Ovary (tissue), 9 donors: ENCODE measurements around the gene PCDHGC5. TPM values are rescaled to one million over a fixed set of nuclear protein-coding genes. Genes with fewer than 3 reads are reported as not detected.

Experiments
- DNase-seq, 5 donors: peaks; one replicate each; pipeline ENCODE4 v3.0.0-alpha.2; 2019 to 2020
- H3K27ac ChIP-seq, 2 donors: fragments of 200-600 bp; one replicate each; pipeline versions ENCODE4 v1.5.1 to v1.8.0; 2019 to 2022
- H3K27me3 ChIP-seq: fragments of 200-600 bp; one replicate; pipeline ENCODE4 v1.8.0; 2022
- H3K36me3 ChIP-seq: fragments of 200-600 bp; sonication (generic); one replicate; pipeline ENCODE4 v1.5.1; 2019
- H3K4me1 ChIP-seq: one replicate; pipeline ENCODE4 v1.8.1; 2013; ENCODE audit warnings: mild to moderate bottlenecking, moderate library complexity; ENCODE audit not compliant: insufficient read depth
- H3K4me3 ChIP-seq: fragments of 200-600 bp; sonication (generic); one replicate; pipeline ENCODE4 v1.5.1; 2017
- H3K9me3 ChIP-seq, 2 donors: fragments of 200-600 bp in 1 of 2; sonication (generic) in 1 of 2; one replicate each; pipeline versions ENCODE4 v1.5.1 to v1.8.1; 2013 to 2019; ENCODE audit warnings: mild to moderate bottlenecking in 1 of 2, moderate library complexity in 1 of 2
- EP300 ChIP-seq: sonication (generic); formaldehyde crosslinking; IDR thresholded peaks from one replicate; pipeline ENCODE4 v1.6.1; 2017; ENCODE audit warnings: antibody characterized with exemption
- POLR2A ChIP-seq: fragments of 450-650 bp; IDR thresholded peaks from one replicate; pipeline ENCODE4 v1.6.1; 2017; ENCODE audit warnings: antibody characterized with exemption, mild to moderate bottlenecking, moderate library complexity
- WGBS, 3 donors: extraction: QIAGEN DNeasy Blood & Tissue Kit in 1 of 3; methylation state at CpG; one replicate each; pipeline versions ENCODE4 v1.1.5 to v1.1.7; 2013 to 2017; 5-methylcytosine and 5-hydroxymethylcytosine counted together
- intact Hi-C, 4 donors: fragments of 100-400 bp; cut with DNase I; formaldehyde crosslinking; loops; one replicate each; pipeline versions ENCODE4 v1.11.0 to v1.15.1; 2022 to 2023
- polyA plus RNA-seq, 2 donors: library from polyadenylated mRNA; stranded (reverse); fragments of 200-250 nt in 1 of 2; fragments of 350-450 nt in 1 of 2; fragmentation: Illumina TruSeq in 1 of 2; extraction: RNeasy Lipid Tissue Mini Kit (QIAGEN cat#74804) in 1 of 2; gene quantifications; one replicate each; pipeline ENCODE4 v1.2.3, GENCODE V29; 2013 to 2014
- total RNA-seq, 7 donors: library from RNA; depleted of rRNA in 2 of 7; stranded (reverse); fragments of >200 nt in 2 of 7; fragmentation: NEBNext Ultra II Directional in 3 of 7; extraction: Animal tissue kit (Norgen Biotek cat#: 25700) in 3 of 7; gene quantifications; one replicate each; pipeline versions ENCODE4 v1.1.0 to v1.2.4, GENCODE V29; 2016 to 2023
- TF ChIP-seq, protein P1 (sequence below), 3 donors: fragments of 450-650 bp in 2 of 3; fragments of 200-600 bp in 1 of 3; IDR thresholded peaks; one replicate each; pipeline versions ENCODE4 v1.5.1 to v1.8.0; 2016 to 2022; ENCODE audit warnings: antibody characterized with exemption in 3 of 3, mild to moderate bottlenecking in 1 of 3
- donor health status: DM: no; HTN: no; CAD: no; lungs with moderate emphysema.
- donor health status: DM: no; HTN: no; CAD: no.
- donor health status: Bipolar disorder and iron deficiency.
- donor health status: DM: yes; HTN: yes; CAD: no.
- donor health status: DM: no; HTN: no; CAD: no.
- donor health status: DM: yes; HTN: yes; CAD: no.

Gene PCDHGC5
- total and polyA plus RNA-seq, 9 donors = 0.19 to 3.5 (median 1.8) TPM

DNA sequence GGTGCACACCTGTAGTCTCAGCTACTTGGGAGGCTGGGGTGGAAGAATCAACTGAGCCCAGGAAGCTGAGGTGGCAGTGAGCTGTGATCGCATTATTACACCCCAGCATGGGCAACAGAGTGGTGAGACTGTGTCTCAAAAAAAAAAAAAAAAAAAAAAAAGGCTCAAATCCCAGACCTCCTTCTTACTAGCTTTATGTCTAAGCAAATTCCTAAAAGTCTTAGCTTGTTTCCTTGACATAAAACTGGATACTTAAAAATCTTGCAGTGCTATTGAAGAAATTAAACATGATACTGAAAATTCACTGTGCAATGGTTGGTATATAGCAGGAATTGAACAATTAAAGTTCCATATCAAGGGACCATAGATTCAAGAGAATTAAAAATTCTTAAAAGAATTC lies 45.0 kb downstream of the PCDHGC5 start:
- Histone ChIP-seq H3K27ac (no peak overlapping the region), H3K4me3 (no peak overlapping the region), H3K9me3 (no peaks in the 10 kb centered on the region), H3K27me3 (no peaks in the 10 kb centered on the region), H3K36me3 (no peaks in the 10 kb centered on the region), H3K4me1 (peaks cover 2% of the 10 kb centered on the region)
- WGBS, 3 donors = 95 to 100% (median 96%) methylated on average over 1 of the region's 1 CpG
- TF ChIP-seq, protein P1, sequence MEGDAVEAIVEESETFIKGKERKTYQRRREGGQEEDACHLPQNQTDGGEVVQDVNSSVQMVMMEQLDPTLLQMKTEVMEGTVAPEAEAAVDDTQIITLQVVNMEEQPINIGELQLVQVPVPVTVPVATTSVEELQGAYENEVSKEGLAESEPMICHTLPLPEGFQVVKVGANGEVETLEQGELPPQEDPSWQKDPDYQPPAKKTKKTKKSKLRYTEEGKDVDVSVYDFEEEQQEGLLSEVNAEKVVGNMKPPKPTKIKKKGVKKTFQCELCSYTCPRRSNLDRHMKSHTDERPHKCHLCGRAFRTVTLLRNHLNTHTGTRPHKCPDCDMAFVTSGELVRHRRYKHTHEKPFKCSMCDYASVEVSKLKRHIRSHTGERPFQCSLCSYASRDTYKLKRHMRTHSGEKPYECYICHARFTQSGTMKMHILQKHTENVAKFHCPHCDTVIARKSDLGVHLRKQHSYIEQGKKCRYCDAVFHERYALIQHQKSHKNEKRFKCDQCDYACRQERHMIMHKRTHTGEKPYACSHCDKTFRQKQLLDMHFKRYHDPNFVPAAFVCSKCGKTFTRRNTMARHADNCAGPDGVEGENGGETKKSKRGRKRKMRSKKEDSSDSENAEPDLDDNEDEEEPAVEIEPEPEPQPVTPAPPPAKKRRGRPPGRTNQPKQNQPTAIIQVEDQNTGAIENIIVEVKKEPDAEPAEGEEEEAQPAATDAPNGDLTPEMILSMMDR (IDR thresholded peaks at IDR 0.05) = no peak
- TF ChIP-seq EP300 (no peak), POLR2A (no peak)
- intact Hi-C loops = no loop called here
- no peak for DNase-seq

DNA sequence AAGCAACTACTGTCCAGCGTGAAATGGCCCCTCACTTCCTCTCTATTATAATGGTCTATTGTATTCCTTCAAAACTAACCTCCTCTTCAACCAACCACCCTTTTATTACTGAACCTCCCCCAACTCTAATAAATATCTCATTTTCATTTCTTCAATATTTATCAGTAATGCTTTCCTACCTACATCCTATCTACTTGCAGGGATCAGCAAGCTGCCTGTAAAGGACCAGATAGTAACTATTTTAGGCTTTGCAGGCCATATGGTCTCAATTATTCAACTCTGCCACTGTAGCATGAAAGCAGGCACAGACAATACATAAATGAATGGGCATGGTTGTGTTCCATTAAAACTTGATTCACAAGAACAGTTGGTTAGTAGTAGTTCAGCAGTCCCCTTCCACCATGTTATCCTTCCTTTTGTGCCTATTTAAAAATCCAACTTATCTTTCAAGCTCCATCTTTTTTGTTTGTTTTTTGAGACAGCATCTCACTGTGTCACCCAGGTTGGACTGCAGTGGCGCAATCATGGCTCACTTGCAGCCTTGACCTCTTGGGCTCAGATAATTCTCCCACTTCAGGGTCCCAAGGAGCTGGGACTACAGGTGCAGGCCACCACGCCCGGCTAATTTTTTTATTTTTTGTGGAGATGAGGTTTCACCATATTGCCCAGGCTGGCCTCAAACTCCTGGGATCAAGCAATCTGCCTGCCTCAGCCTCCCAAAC lies 45.8 kb downstream of the PCDHGC5 start:
- intact Hi-C loops = no loop called here
- WGBS, 3 donors = 95 to 98% (median 97%) methylated on average over 4 of the region's 4 CpGs
- TF ChIP-seq EP300 (no peak), POLR2A (no peak)
- TF ChIP-seq, protein P1 (IDR thresholded peaks at IDR 0.05) = no peak
- DNase-seq = no peak
- no peaks in the 10 kb centered on the region for H3K36me3 ChIP-seq
- H3K9me3 ChIP-seq = no peaks in the 10 kb centered on the region
- peaks cover 2% of the 10 kb centered on the region for H3K4me1 ChIP-seq
- H3K4me3 ChIP-seq = no peak overlapping the region
- H3K27ac ChIP-seq = no peak overlapping the region
- no peaks in the 10 kb centered on the region for H3K27me3 ChIP-seq

Other genes starting within 250 kb of the PCDHGC5 start
- 10 to 100 TPM in 4 of 7 donors, 1 to 10 TPM in 3; 3.4 to 17.0 (median 10.3) TPM for gene PCDHB15, start 243.7 kb upstream of the PCDHGC5 start, total RNA-seq
- 1 to 10 TPM; 6.7 to 8.2 TPM for gene PCDHB15, start 243.7 kb upstream of the PCDHGC5 start, polyA plus RNA-seq
- gene SLC25A2, start 185.0 kb upstream of the PCDHGC5 start, total RNA-seq = 1 to 10 TPM in 1 of 7 donors, under 1 TPM in 3, not detected in 3; 0.40 to 1.4 (median 0.54) TPM
- under 1 TPM in 1 of 2 donors, not detected in 1; 0.10 TPM for gene SLC25A2, start 185.0 kb upstream of the PCDHGC5 start, polyA plus RNA-seq
- 100 to 1,000 TPM in 4 of 7 donors, 10 to 100 TPM in 3; 65.1 to 141 (median 102) TPM for gene TAF7, start 168.3 kb upstream of the PCDHGC5 start, total RNA-seq
- 100 to 1,000 TPM in 1 of 2 donors, 10 to 100 TPM in 1; 96.4 to 136 TPM for gene TAF7, start 168.3 kb upstream of the PCDHGC5 start, polyA plus RNA-seq
- gene PCDHGA1, start 158.6 kb upstream of the PCDHGC5 start, total RNA-seq = 1 to 10 TPM in 3 of 7 donors, under 1 TPM in 4; 0.72 to 2.8 (median 1.00) TPM
- gene PCDHGA1, start 158.6 kb upstream of the PCDHGC5 start, polyA plus RNA-seq = under 1 TPM; 0.29 to 0.90 TPM
- 10 to 100 TPM in 5 of 7 donors, 1 to 10 TPM in 2; 7.3 to 13.5 (median 12.0) TPM for gene PCDHGA2, start 150.3 kb upstream of the PCDHGC5 start, total RNA-seq
- 1 to 10 TPM; 3.0 to 5.4 TPM for gene PCDHGA2, start 150.3 kb upstream of the PCDHGC5 start, polyA plus RNA-seq
- 1 to 10 TPM; 5.3 to 8.6 (median 5.9) TPM for gene PCDHGA3, start 145.3 kb upstream of the PCDHGC5 start, total RNA-seq
- 1 to 10 TPM; 1.9 to 2.9 TPM for gene PCDHGA3, start 145.3 kb upstream of the PCDHGC5 start, polyA plus RNA-seq
- gene PCDHGB1, start 139.0 kb upstream of the PCDHGC5 start, total RNA-seq = 1 to 10 TPM; 3.7 to 9.3 (median 5.5) TPM
- 1 to 10 TPM; 1.1 to 1.4 TPM for gene PCDHGB1, start 139.0 kb upstream of the PCDHGC5 start, polyA plus RNA-seq
- 1 to 10 TPM; 4.4 to 8.2 (median 6.6) TPM for gene PCDHGA4, start 134.1 kb upstream of the PCDHGC5 start, total RNA-seq
- gene PCDHGA4, start 134.1 kb upstream of the PCDHGC5 start, polyA plus RNA-seq = 1 to 10 TPM; 1.2 to 3.8 TPM
- 10 to 100 TPM in 2 of 7 donors, 1 to 10 TPM in 5; 4.5 to 11.9 (median 9.3) TPM for gene PCDHGB2, start 129.1 kb upstream of the PCDHGC5 start, total RNA-seq
- 1 to 10 TPM; 1.9 to 4.3 TPM for gene PCDHGB2, start 129.1 kb upstream of the PCDHGC5 start, polyA plus RNA-seq
- 1 to 10 TPM; 4.5 to 9.5 (median 6.4) TPM for gene PCDHGA5, start 124.9 kb upstream of the PCDHGC5 start, total RNA-seq
- gene PCDHGA5, start 124.9 kb upstream of the PCDHGC5 start, polyA plus RNA-seq = 1 to 10 TPM; 1.7 to 3.2 TPM
- gene PCDHGB3, start 118.8 kb upstream of the PCDHGC5 start, total RNA-seq = 1 to 10 TPM; 4.1 to 8.6 (median 5.6) TPM
- 1 to 10 TPM; 1.1 to 2.1 TPM for gene PCDHGB3, start 118.8 kb upstream of the PCDHGC5 start, polyA plus RNA-seq
- 10 to 100 TPM in 3 of 7 donors, 1 to 10 TPM in 4; 6.7 to 14.5 (median 8.7) TPM for gene PCDHGA6, start 115.2 kb upstream of the PCDHGC5 start, total RNA-seq
- gene PCDHGA6, start 115.2 kb upstream of the PCDHGC5 start, polyA plus RNA-seq = 1 to 10 TPM; 3.6 to 4.2 TPM
- 1 to 10 TPM; 4.2 to 8.6 (median 5.8) TPM for gene PCDHGA7, start 106.3 kb upstream of the PCDHGC5 start, total RNA-seq
- 1 to 10 TPM; 1.3 to 2.3 TPM for gene PCDHGA7, start 106.3 kb upstream of the PCDHGC5 start, polyA plus RNA-seq
- 10 to 100 TPM in 1 of 7 donors, 1 to 10 TPM in 6; 6.0 to 12.0 (median 8.8) TPM for gene PCDHGB4, start 101.4 kb upstream of the PCDHGC5 start, total RNA-seq
- gene PCDHGB4, start 101.4 kb upstream of the PCDHGC5 start, polyA plus RNA-seq = 1 to 10 TPM; 2.1 to 3.1 TPM
- gene PCDHGA8, start 96.4 kb upstream of the PCDHGC5 start, total RNA-seq = 1 to 10 TPM; 2.9 to 7.6 (median 3.8) TPM
- under 1 TPM; 0.37 to 0.41 TPM for gene PCDHGA8, start 96.4 kb upstream of the PCDHGC5 start, polyA plus RNA-seq
- 10 to 100 TPM; 13.2 to 19.7 (median 18.2) TPM for gene PCDHGB5, start 91.1 kb upstream of the PCDHGC5 start, total RNA-seq
- gene PCDHGB5, start 91.1 kb upstream of the PCDHGC5 start, polyA plus RNA-seq = 1 to 10 TPM; 4.5 to 8.2 TPM
- 10 to 100 TPM in 4 of 7 donors, 1 to 10 TPM in 3; 5.4 to 11.7 (median 10.6) TPM for gene PCDHGA9, start 86.3 kb upstream of the PCDHGC5 start, total RNA-seq
- 1 to 10 TPM; 2.3 to 5.2 TPM for gene PCDHGA9, start 86.3 kb upstream of the PCDHGC5 start, polyA plus RNA-seq
- 10 to 100 TPM in 6 of 7 donors, 1 to 10 TPM in 1; 9.8 to 18.1 (median 14.4) TPM for gene PCDHGB6, start 81.1 kb upstream of the PCDHGC5 start, total RNA-seq
- 10 to 100 TPM in 1 of 2 donors, 1 to 10 TPM in 1; 7.0 to 12.3 TPM for gene PCDHGB6, start 81.1 kb upstream of the PCDHGC5 start, polyA plus RNA-seq
- 1 to 10 TPM; 5.0 to 9.7 (median 8.1) TPM for gene PCDHGA10, start 76.1 kb upstream of the PCDHGC5 start, total RNA-seq
- gene PCDHGA10, start 76.1 kb upstream of the PCDHGC5 start, polyA plus RNA-seq = 1 to 10 TPM; 1.3 to 3.9 TPM
- 10 to 100 TPM; 11.3 to 22.9 (median 20.0) TPM for gene PCDHGB7, start 71.4 kb upstream of the PCDHGC5 start, total RNA-seq
- gene PCDHGB7, start 71.4 kb upstream of the PCDHGC5 start, polyA plus RNA-seq = 10 to 100 TPM in 1 of 2 donors, 1 to 10 TPM in 1; 8.0 to 19.9 TPM
- gene PCDHGA11, start 68.0 kb upstream of the PCDHGC5 start, total RNA-seq = 1 to 10 TPM; 3.2 to 7.7 (median 5.7) TPM
- gene PCDHGA11, start 68.0 kb upstream of the PCDHGC5 start, polyA plus RNA-seq = 1 to 10 TPM; 1.4 to 2.6 TPM
- 10 to 100 TPM in 1 of 7 donors, 1 to 10 TPM in 6; 6.0 to 10.4 (median 8.2) TPM for gene PCDHGA12, start 58.6 kb upstream of the PCDHGC5 start, total RNA-seq
- gene PCDHGA12, start 58.6 kb upstream of the PCDHGC5 start, polyA plus RNA-seq = 1 to 10 TPM; 2.0 to 4.5 TPM
- gene PCDHGC3, start 13.1 kb upstream of the PCDHGC5 start, total RNA-seq = 10 to 100 TPM; 19.6 to 85.3 (median 67.7) TPM
- 10 to 100 TPM; 63.1 to 92.9 TPM for gene PCDHGC3, start 13.1 kb upstream of the PCDHGC5 start, polyA plus RNA-seq
- 1 to 10 TPM; 1.0 to 4.5 (median 2.4) TPM for gene PCDHGC4, start 4.1 kb upstream of the PCDHGC5 start, total RNA-seq
- gene PCDHGC4, start 4.1 kb upstream of the PCDHGC5 start, polyA plus RNA-seq = under 1 TPM; 0.22 to 0.32 TPM
- 10 to 100 TPM; 28.0 to 51.0 (median 44.0) TPM for gene DIAPH1, start 129.9 kb downstream of the PCDHGC5 start, total RNA-seq
- 10 to 100 TPM; 21.2 to 45.6 TPM for gene DIAPH1, start 129.9 kb downstream of the PCDHGC5 start, polyA plus RNA-seq
- gene HDAC3, start 147.8 kb downstream of the PCDHGC5 start, total RNA-seq = 10 to 100 TPM; 34.2 to 55.6 (median 49.4) TPM
- gene HDAC3, start 147.8 kb downstream of the PCDHGC5 start, polyA plus RNA-seq = 10 to 100 TPM; 43.3 to 73.8 TPM
- 1 to 10 TPM in 5 of 7 donors, under 1 TPM in 2; 0.58 to 3.0 (median 1.5) TPM for gene RELL2, start 147.9 kb downstream of the PCDHGC5 start, total RNA-seq
- 1 to 10 TPM in 1 of 2 donors, not detected in 1; 1.9 TPM for gene RELL2, start 147.9 kb downstream of the PCDHGC5 start, polyA plus RNA-seq
- gene FCHSD1, start 162.3 kb downstream of the PCDHGC5 start, total RNA-seq = 10 to 100 TPM; 21.1 to 35.2 (median 25.0) TPM
- gene FCHSD1, start 162.3 kb downstream of the PCDHGC5 start, polyA plus RNA-seq = 10 to 100 TPM; 10.4 to 21.8 TPM
- 10 to 100 TPM in 1 of 7 donors, 1 to 10 TPM in 6; 3.5 to 11.2 (median 9.3) TPM for gene ARAP3, start 193.1 kb downstream of the PCDHGC5 start, total RNA-seq
- 1 to 10 TPM; 6.1 to 6.8 TPM for gene ARAP3, start 193.1 kb downstream of the PCDHGC5 start, polyA plus RNA-seq